SK-N-SH (cell line): ENCODE measurements around the gene SORL1. TPM values are rescaled to one million over a fixed set of nuclear protein-coding genes. Genes with fewer than 3 reads are reported as not detected.

Experiments
- CTCF ChIA-PET: fragments of 300-600, 350-600 bp; formaldehyde crosslinking; extraction: SDS; loops from one replicate; lab custom pipeline; 2021; lab: Yijun Ruan, JAX
- POLR2A ChIA-PET: fragments of 350-600 bp; sonication (Branson Sonifier 250); formaldehyde crosslinking; extraction: SDS; loops from one replicate; lab custom pipeline; 2020; ENCODE audit warnings: antibody characterized with exemption, inconsistent platforms; lab: Yijun Ruan, JAX
- DNase-seq: peaks from one replicate; pipeline ENCODE4 v3.0.0; 2012
- H2AFZ ChIP-seq: fragments of 200-600 bp; sonication (generic); 2 replicates; pipeline ENCODE4 v1.8.1; 2016; ENCODE audit warnings: antibody characterized with exemption, mild to moderate bottlenecking, low read depth
- H3F3A ChIP-seq: fragments of 200-600 bp; sonication (generic); replicated peaks from 2 replicates; pipeline ENCODE3; 2016; ENCODE audit warnings: antibody characterized with exemption, mild to moderate bottlenecking; ENCODE audit not compliant: insufficient read depth
- H3K27ac ChIP-seq, 2 experiments: fragments of 200-500 bp in 1 of 2; fragments of 200-600 bp in 1 of 2; sonication (Bioruptor generic) in 1 of 2; sonication (generic), shearing (Covaris generic) in 1 of 2; 2 replicates each; pipeline versions ENCODE4 v1.5.1 to v1.6.1; 2014 to 2016; ENCODE audit warnings: low read depth in 2 of 2, inconsistent platforms in 1 of 2, low read length in 1 of 2, mild to moderate bottlenecking in 1 of 2, mixed read lengths in 1 of 2
- H3K27me3 ChIP-seq: fragments of 200-600 bp; sonication (generic), shearing (Covaris generic); 2 replicates; pipeline ENCODE4 v1.6.1; 2016; ENCODE audit warnings: mixed run types; ENCODE audit not compliant: insufficient read depth
- H3K36me3 ChIP-seq, 2 experiments: fragments of 200-500 bp in 1 of 2; fragments of 200-600 bp in 1 of 2; sonication (Bioruptor generic) in 1 of 2; sonication (generic) in 1 of 2; replicated peaks in 1 of 2; 2 replicates each; pipeline versions ENCODE3 to v1.5.1; 2014 to 2016; ENCODE audit warnings: low read length in 1 of 2, mild to moderate bottlenecking in 1 of 2; ENCODE audit not compliant: insufficient read depth in 2 of 2, control insufficient read depth in 1 of 2
- H3K4me1 ChIP-seq, 2 experiments: fragments of 200-500 bp in 1 of 2; fragments of 200-600 bp in 1 of 2; sonication (Bioruptor generic) in 1 of 2; sonication (generic), shearing (Covaris generic) in 1 of 2; 2 replicates each; pipeline versions ENCODE4 v1.5.1 to v1.6.1; 2014 to 2016; ENCODE audit warnings: low read depth in 1 of 2, low read length in 1 of 2, mixed run types in 1 of 2; ENCODE audit not compliant: insufficient read depth in 2 of 2, control insufficient read depth in 1 of 2
- H3K4me2 ChIP-seq: fragments of 200-600 bp; sonication (generic), shearing (Covaris generic); 2 replicates; pipeline ENCODE4 v1.6.1; 2017; ENCODE audit warnings: mixed run types
- H3K4me3 ChIP-seq, 2 experiments: fragments of 200-500 bp in 1 of 2; fragments of 200-600 bp in 1 of 2; sonication (Bioruptor generic) in 1 of 2; sonication (generic), shearing (Covaris generic) in 1 of 2; 2 replicates each; pipeline versions ENCODE4 v1.5.1 to v1.8.1; 2014 to 2016; ENCODE audit warnings: low read depth in 2 of 2, inconsistent platforms in 1 of 2, low read length in 1 of 2, mild to moderate bottlenecking in 1 of 2, mixed read lengths in 1 of 2, moderate library complexity in 1 of 2
- H3K79me2 ChIP-seq: fragments of 200-600 bp; sonication (generic); 2 replicates; pipeline ENCODE4 v1.8.1; 2017; ENCODE audit warnings: mild to moderate bottlenecking; ENCODE audit not compliant: insufficient read depth
- H3K9ac ChIP-seq: fragments of 200-600 bp; sonication (generic); 2 replicates; pipeline ENCODE4 v1.6.1; 2017; ENCODE audit warnings: mixed run types
- H3K9me2 ChIP-seq: fragments of 200-600 bp; sonication (generic); 2 replicates; pipeline ENCODE4 v1.6.1; 2017; ENCODE audit warnings: mixed run types
- H3K9me3 ChIP-seq: fragments of 200-600 bp; sonication (generic); 2 replicates; pipeline ENCODE4 v1.6.1; 2017; ENCODE audit warnings: mixed run types, mild to moderate bottlenecking, moderate library complexity
- H4K20me1 ChIP-seq: fragments of 200-600 bp; sonication (generic); 2 replicates; pipeline ENCODE4 v1.6.1; 2017; ENCODE audit warnings: mild to moderate bottlenecking, mixed run types; ENCODE audit not compliant: insufficient read depth
- CTCF ChIP-seq: fragments of 200-600 bp; sonication (generic); IDR thresholded peaks from 2 replicates; pipeline ENCODE4 v1.6.1; 2017; ENCODE audit warnings: antibody characterized with exemption, mild to moderate bottlenecking, moderate library complexity
- EZH2phosphoT487 ChIP-seq: fragments of 200-600 bp; sonication (generic); IDR thresholded peaks from 2 replicates; pipeline ENCODE4 v1.6.1; 2017; ENCODE audit warnings: low read depth, mixed run types, mild to moderate bottlenecking, antibody characterized with exemption, moderate library complexity, borderline replicate concordance
- IRF3 ChIP-seq: fragments of 150-350 bp; IDR thresholded peaks from 2 replicates; pipeline ENCODE4 v1.6.1; 2016; ENCODE audit warnings: mild to moderate bottlenecking, low read depth, low read length
- JUND ChIP-seq: IDR thresholded peaks from 2 replicates; pipeline ENCODE4 v1.4.0; 2012
- MAX ChIP-seq: IDR thresholded peaks from 2 replicates; pipeline ENCODE4 v1.4.0; 2012; ENCODE audit warnings: low read depth
- MEF2A ChIP-seq: IDR thresholded peaks from 2 replicates; pipeline ENCODE4 v1.4.0; 2012; ENCODE audit warnings: low read depth, borderline replicate concordance
- PBX3 ChIP-seq: IDR thresholded peaks from 2 replicates; pipeline ENCODE4; 2012
- RCOR1 ChIP-seq: fragments of 150-350 bp; IDR thresholded peaks from 2 replicates; pipeline ENCODE4 v1.6.1; 2017; ENCODE audit warnings: antibody characterized with exemption, low read length
- REST ChIP-seq: IDR thresholded peaks from 2 replicates; pipeline ENCODE4 v1.6.1; 2012; ENCODE audit warnings: mild to moderate bottlenecking, low read depth, low read length, moderate library complexity
- RXRA ChIP-seq: IDR thresholded peaks from 2 replicates; pipeline ENCODE4 v1.4.0; 2012; ENCODE audit warnings: low read depth, mild to moderate bottlenecking, borderline replicate concordance
- SMC3 ChIP-seq: IDR thresholded peaks from 2 replicates; pipeline ENCODE4 v1.6.1; 2012; ENCODE audit warnings: low read depth, low read length, improper control_type of control experiment
- TAF1 ChIP-seq: IDR thresholded peaks from 2 replicates; pipeline ENCODE4 v1.6.1; 2012; ENCODE audit warnings: low read depth, mild to moderate bottlenecking, low read length, moderate library complexity, borderline replicate concordance
- TCF12 ChIP-seq: IDR thresholded peaks from 2 replicates; pipeline ENCODE4 v1.4.0; 2012
- TEAD4 ChIP-seq: IDR thresholded peaks from 2 replicates; pipeline ENCODE4 v1.4.0; 2012; ENCODE audit warnings: mild to moderate bottlenecking, borderline replicate concordance; ENCODE audit not compliant: insufficient read depth
- USF1 ChIP-seq: IDR thresholded peaks from 2 replicates; pipeline ENCODE4 v1.4.0; 2012; ENCODE audit warnings: low read depth, borderline replicate concordance
- YY1 ChIP-seq: IDR thresholded peaks from 2 replicates; pipeline ENCODE4 v1.4.0; 2012; ENCODE audit warnings: low read depth, mild to moderate bottlenecking
- WGBS: methylation state at CpG from one replicate; pipeline ENCODE4 v1.1.6; 2017; ENCODE audit warnings: low lambda C conversion rate; 5-methylcytosine and 5-hydroxymethylcytosine counted together
- polyA plus RNA-seq, 3 experiments: library from polyadenylated mRNA; depleted of rRNA; stranded (reverse); fragments of >200 nt; gene quantifications; 2 replicates each; pipeline ENCODE4 v1.2.3, GENCODE V29; 2012

SORL1 gene
- polyA plus RNA-seq, 1 of the 3 experiments (the other 2 are of a cell fraction) = 7.1 TPM

GRCh38 chr11:121552154-121552553, 100.0 kb downstream of the SORL1 start:
- ChIA-PET POLR2A (interaction anchor here (0.7 kb wide), 1 partner anchor 10 kb away, joined by 3 read pairs; no protein-coding TSS in a partner anchor), CTCF (no interaction called here)
- Histone ChIP-seq H3K9me3 (no peaks in the 10 kb centered on the region), H3K4me2 (no peak overlapping the region), H2AFZ (no peak overlapping the region), H3K9me2 (no peaks in the 10 kb centered on the region), H3K27ac (no peak overlapping the region), H3K36me3 (no peaks in the 10 kb centered on the region), H3K4me1 (peaks cover 0 to 20% of the 10 kb centered on the region in 2 experiments; a peak in 2 of 4 replicates), H3K9ac (no peak overlapping the region), H3K4me3 (no peak overlapping the region), H4K20me1 (no peaks in the 10 kb centered on the region), H3K27me3 (no peaks in the 10 kb centered on the region), H3F3A (no peaks in the 10 kb centered on the region), H3K79me2 (no peaks in the 10 kb centered on the region)
- TF ChIP-seq RXRA (no peak), SMC3 (no peak)
- WGBS = 90% methylated on average over 5 of the region's 5 CpGs
- no peak for DNase-seq

- Histone ChIP-seq H3K4me1 (peaks cover 0 to 20% of the 10 kb centered on the region in 2 experiments; a peak in 2 of 4 replicates), H3K9me2 (no peaks in the 10 kb centered on the region), H3K36me3 (no peaks in the 10 kb centered on the region), H2AFZ (no peak overlapping the region), H3F3A (no peaks in the 10 kb centered on the region), H3K9me3 (no peaks in the 10 kb centered on the region), H3K27ac (no peak overlapping the region), H3K9ac (no peak overlapping the region), H3K27me3 (no peaks in the 10 kb centered on the region), H3K4me2 (no peak overlapping the region), H3K79me2 (no peaks in the 10 kb centered on the region), H3K4me3 (no peak overlapping the region), H4K20me1 (no peaks in the 10 kb centered on the region)
- 58% methylated on average over 2 of the region's 2 CpGs for WGBS
- no peak for DNase-seq
- ChIA-PET POLR2A (interaction anchor here (0.7 kb wide), 1 partner anchor 11 kb away, joined by 3 read pairs; no protein-coding TSS in a partner anchor), CTCF (no interaction called here)
- no peak for TF ChIP-seq TAF1
- no peak for TF ChIP-seq EZH2phosphoT487
- no peak for TF ChIP-seq TCF12
- TF ChIP-seq MAX = no peak
- no peak for TF ChIP-seq REST
- no peak for TF ChIP-seq CTCF
- TF ChIP-seq JUND = no peak
- no peak for TF ChIP-seq TEAD4
- no peak for TF ChIP-seq PBX3
- no peak for TF ChIP-seq IRF3
- TF ChIP-seq RXRA = no peak
- no peak for TF ChIP-seq YY1
- TF ChIP-seq RCOR1 = no peak
- TF ChIP-seq MEF2A = no peak
- TF ChIP-seq USF1 = no peak
Observed at GRCh38 chr11:121552644-121553043, 100.5 kb downstream of the SORL1 start.
